GM12878 (cell line): ENCODE results near the gene RBM4B.

Experiments
- EZH2 ChIP-seq: IDR thresholded peaks from 2 replicates; pipeline ENCODE4 v1.6.1; 2012; ENCODE audit warnings: low read depth, mild to moderate bottlenecking, control low read depth, inconsistent platforms, low read length, borderline replicate concordance; ENCODE audit not compliant: control insufficient read depth
- USF1 ChIP-seq: IDR thresholded peaks from 2 replicates; pipeline ENCODE4 v1.6.1; 2011; ENCODE audit warnings: borderline replicate concordance, low read depth, mild to moderate bottlenecking, moderate library complexity, mixed read lengths, low read length; ENCODE audit not compliant: insufficient read depth; ENCODE audit errors: extremely low read length

GRCh38 chr11:66697988-66698387 is 20.3 kb upstream of the RBM4B start:
- TF ChIP-seq EZH2 (no peak), USF1 (no peak)
